ENCODE results near the gene ATP8B2. TPM values are rescaled to one million over a fixed set of nuclear protein-coding genes. Genes with fewer than 3 reads are reported as not detected.
"Not testable (repeated sequence)": the region's sequence is repeated elsewhere in the genome, so short reads cannot be mapped to it uniquely, and the experiment has no call there.

ATP8B2 gene
- total RNA-seq, 1 donor: 59.8 TPM

DNA sequence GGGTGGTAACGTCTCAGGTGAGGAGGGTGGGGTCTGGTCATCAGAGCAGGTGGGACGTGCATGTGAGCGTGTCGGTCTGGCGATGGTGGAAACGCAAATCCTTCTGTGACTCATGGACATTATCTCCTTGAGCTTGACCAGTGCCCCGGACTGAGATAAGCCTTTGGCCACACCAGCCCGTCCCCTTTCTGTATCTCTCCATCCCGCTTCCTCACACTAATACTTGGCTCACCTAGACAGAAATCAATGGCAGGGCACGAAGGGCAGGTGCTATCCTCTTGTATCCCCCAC lies 12.3 kb upstream of the ATP8B2 start:
- Histone ChIP-seq H3K4me1 (ENCODE audit: insufficient read depth, low read length) (no peaks in the 10 kb centered on the region), H3K9me3 (ENCODE audit: low read depth, low read length) (peaks cover 7% of the 10 kb centered on the region), H3K4me3 (ENCODE audit: low read length) (no peak overlapping the region)

GRCh38 chr1:154314226-154314625 lies 11.1 kb upstream of the ATP8B2 start:
- H3K9me3 ChIP-seq (ENCODE audit: low read depth, low read length); H3K27me3 ChIP-seq (ENCODE audit: insufficient read depth, low read length); H3K4me3 ChIP-seq (ENCODE audit: low read length); H3K4me1 ChIP-seq (ENCODE audit: insufficient read depth, low read length): not testable (repeated sequence)

More for the DNA sequence above, 12.3 kb upstream of the ATP8B2 start:
- H3K27me3 ChIP-seq (ENCODE audit: insufficient read depth, low read length): no peaks in the 10 kb centered on the region

DNA sequence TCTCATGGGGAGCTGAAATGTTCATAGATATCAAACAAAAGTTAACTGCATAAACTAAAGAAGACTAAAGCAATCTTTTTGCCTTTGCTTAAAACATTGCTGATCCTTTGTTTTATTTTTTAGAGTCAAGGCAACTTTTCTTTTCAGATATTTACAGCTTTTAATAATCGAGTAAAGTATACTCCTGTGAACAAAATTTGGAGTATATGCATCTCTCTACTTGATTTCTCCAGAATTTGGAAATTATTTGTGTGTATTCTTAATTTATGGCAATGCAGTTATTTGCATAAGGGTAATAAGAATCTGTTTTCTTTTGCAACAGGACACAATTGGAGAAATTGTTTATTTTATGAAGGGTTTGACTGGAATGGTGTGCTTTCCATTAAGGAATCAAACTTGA lies 8.6 kb upstream of the ATP8B2 start:
- H3K4me3 ChIP-seq (ENCODE audit: low read length): no peak overlapping the region

GRCh38 chr1:154318386-154318785 lies 6.9 kb upstream of the ATP8B2 start:
- H3K4me1 ChIP-seq (ENCODE audit: insufficient read depth, low read length): no peaks in the 10 kb centered on the region
- H3K4me3 ChIP-seq (ENCODE audit: low read length): no peak overlapping the region
- peaks cover 7% of the 10 kb centered on the region for H3K9me3 ChIP-seq (ENCODE audit: low read depth, low read length)
- H3K27me3 ChIP-seq (ENCODE audit: insufficient read depth, low read length): no peaks in the 10 kb centered on the region

More for the DNA sequence above, 8.6 kb upstream of the ATP8B2 start:
- peaks cover 7% of the 10 kb centered on the region for H3K9me3 ChIP-seq (ENCODE audit: low read depth, low read length)
- no peaks in the 10 kb centered on the region for H3K4me1 ChIP-seq (ENCODE audit: insufficient read depth, low read length)
- no peaks in the 10 kb centered on the region for H3K27me3 ChIP-seq (ENCODE audit: insufficient read depth, low read length)

DNA sequence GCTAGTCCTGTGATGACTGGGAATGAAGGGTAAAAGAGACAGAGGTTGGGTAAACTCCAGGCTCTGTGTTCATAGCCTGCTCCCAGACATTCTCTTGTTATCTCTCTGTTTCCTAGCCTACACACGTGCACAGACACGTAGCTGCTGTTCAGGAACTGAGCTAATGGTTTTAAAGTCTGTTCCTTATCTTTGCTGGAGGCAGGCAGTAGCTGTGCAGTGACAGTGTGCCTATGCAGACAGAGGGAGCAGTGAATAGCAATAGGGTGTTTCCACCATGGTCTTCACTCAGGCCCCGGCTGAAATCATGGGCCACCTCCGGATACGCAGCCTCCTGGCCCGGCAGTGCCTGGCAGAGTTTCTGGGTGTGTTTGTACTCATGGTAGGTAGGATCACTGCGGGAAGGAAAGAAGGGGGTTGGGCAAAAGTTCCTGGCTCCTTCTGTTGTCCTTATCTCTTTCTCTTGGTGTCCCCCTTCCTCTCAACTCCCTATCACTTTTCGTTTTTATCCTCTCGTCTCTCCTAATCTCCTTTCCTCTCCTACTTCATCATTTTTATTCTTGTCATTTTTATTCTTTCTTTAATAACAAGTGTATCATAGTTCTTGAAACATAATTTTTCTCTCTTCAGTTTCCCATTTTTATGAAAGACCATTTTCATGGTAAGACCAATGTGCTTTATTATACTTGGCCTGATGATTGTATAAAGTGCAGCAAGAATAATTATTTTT lies 4.3 kb upstream of the ATP8B2 start, which contains the start of gene AQP10:
AQP10 (plus strand) TSS at position 212 of the 727 bp plus-strand sequence; CDS start at position 275, 63 bp downstream.
- H3K4me3 ChIP-seq (ENCODE audit: low read length): no peak within 1 kb of the TSS
- H3K9me3 ChIP-seq (ENCODE audit: low read depth, low read length): peaks cover 7% of the 10 kb centered on the region

DNA sequence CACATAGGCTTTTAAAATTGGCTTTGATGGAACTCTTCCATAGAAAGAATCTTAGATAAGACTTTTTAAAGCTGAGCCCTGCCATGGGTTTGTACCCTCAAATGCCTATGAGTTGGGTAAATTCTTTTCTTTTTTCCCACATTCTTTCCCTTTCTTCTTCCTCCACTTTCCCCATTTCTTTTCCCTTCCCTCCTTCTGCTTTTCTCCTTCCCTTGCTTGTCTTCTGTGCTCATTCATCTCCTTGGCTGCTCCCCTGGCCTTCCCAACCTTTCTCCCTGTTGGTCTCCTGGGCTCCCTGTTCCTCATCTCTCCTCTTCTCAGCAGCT lies 3.8 kb upstream of the ATP8B2 start:
- H3K4me1 ChIP-seq (ENCODE audit: insufficient read depth, low read length): peaks cover 18% of the 10 kb centered on the region
- not testable (repeated sequence) for H3K4me3 ChIP-seq (ENCODE audit: low read length); H3K27me3 ChIP-seq (ENCODE audit: insufficient read depth, low read length); H3K9me3 ChIP-seq (ENCODE audit: low read depth, low read length)

More for the DNA sequence above, 4.3 kb upstream of the ATP8B2 start, which contains the start of gene AQP10:
- Histone ChIP-seq H3K4me1 (ENCODE audit: insufficient read depth, low read length) (peaks cover 12% of the 10 kb centered on the region), H3K27me3 (ENCODE audit: insufficient read depth, low read length) (no peaks in the 10 kb centered on the region)

DNA sequence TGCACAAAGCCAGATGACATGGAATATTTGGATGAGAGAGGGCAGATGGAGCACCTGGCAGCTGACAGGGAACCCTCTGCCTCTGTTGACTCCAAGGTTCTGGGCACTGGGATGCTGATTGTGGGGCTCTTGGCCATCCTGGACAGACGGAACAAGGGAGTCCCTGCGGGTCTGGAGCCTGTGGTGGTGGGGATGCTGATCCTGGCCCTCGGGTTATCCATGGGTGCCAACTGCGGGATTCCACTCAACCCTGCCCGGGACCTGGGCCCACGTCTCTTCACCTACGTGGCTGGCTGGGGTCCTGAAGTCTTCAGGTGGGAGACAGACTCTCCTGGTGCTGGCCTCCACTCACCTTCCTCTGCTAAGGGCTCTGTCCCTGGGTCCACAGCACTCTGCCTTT lies 1.8 kb upstream of the ATP8B2 start:
- Histone ChIP-seq H3K4me3 (ENCODE audit: low read length) (no peak overlapping the region), H3K27me3 (ENCODE audit: insufficient read depth, low read length) (peaks cover 5% of the 10 kb centered on the region), H3K4me1 (ENCODE audit: insufficient read depth, low read length) (peaks cover 35% of the 10 kb centered on the region), H3K9me3 (ENCODE audit: low read depth, low read length) (no peaks in the 10 kb centered on the region)

DNA sequence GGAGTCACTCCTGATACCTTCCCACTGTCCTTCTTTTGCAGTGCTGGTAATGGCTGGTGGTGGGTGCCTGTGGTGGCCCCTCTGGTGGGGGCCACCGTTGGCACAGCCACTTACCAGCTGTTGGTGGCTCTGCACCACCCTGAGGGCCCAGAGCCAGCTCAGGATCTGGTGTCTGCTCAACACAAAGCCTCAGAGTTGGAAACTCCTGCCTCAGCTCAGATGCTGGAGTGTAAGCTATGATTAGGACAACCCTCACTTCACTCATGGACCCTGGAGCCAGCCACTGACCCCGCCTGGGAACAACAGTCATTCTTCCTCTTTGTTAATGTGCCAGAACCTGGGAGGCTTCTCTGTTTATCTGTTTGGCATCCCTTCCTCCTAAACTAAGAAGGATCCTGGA lies 1.1 kb upstream of the ATP8B2 start:
- no peaks in the 10 kb centered on the region for H3K9me3 ChIP-seq (ENCODE audit: low read depth, low read length)
- H3K27me3 ChIP-seq (ENCODE audit: insufficient read depth, low read length): peaks cover 5% of the 10 kb centered on the region
- no peak overlapping the region for H3K4me3 ChIP-seq (ENCODE audit: low read length)
- H3K4me1 ChIP-seq (ENCODE audit: insufficient read depth, low read length): peaks cover 41% of the 10 kb centered on the region

DNA sequence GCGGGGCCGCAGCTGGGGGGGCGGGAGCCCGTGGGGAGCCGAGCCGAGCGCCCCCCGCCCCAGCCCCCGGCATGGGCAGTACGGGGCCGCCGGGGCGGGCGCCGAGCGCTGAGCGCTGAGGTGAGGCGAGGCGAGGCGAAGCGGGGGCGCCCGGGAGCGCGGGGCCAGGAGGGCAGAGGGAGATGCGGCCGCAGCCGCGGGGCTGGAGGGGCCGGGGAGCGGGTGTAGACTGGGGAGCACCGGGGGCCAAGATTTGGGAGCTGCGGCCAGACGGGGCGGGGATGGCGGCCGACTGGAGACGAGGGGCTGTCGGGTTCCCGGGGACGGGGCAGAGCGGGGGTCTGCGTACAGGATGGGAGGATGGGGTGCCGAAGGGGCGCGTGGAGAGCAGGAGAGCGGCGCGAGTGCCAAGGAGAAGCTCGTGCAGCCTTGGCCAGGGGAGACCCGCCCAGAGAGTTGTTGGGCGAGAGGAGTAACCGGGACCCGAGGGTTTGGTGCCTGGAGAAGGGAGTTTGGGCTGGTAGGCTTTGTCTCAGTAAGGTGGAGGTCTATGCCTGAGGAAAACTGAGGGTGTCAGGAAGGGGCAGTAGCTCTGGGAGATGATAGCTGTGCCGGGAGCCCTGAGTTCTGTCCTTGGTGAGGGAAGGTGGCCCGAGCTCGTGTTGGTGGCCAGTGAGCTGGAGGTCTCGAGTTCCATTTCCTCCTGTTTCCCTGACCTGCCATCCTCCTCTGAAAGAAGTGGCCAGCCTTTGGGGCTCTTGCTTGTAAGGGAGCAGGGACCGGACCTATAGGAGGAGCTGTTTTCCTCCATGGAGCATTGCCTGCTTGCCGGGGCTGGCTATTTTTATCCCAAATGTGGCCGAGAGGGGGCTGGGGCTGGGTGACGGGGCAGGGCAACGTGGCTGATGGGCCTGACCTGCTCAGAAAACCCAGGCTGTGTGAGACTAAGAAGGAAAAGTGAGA lies 539 bp downstream of the ATP8B2 start:
- H3K4me1 ChIP-seq (ENCODE audit: insufficient read depth, low read length): peaks cover 56% of the 10 kb centered on the region
- peak overlapping the region; percentile 60 for H3K4me3 ChIP-seq (ENCODE audit: low read length)
- H3K27me3 ChIP-seq (ENCODE audit: insufficient read depth, low read length): peaks cover 5% of the 10 kb centered on the region
- no peaks in the 10 kb centered on the region for H3K9me3 ChIP-seq (ENCODE audit: low read depth, low read length)

- H3K4me3 ChIP-seq (ENCODE audit: low read length): peak overlapping the region; percentile 60
- H3K27me3 ChIP-seq (ENCODE audit: insufficient read depth, low read length): peaks cover 5% of the 10 kb centered on the region
- no peaks in the 10 kb centered on the region for H3K9me3 ChIP-seq (ENCODE audit: low read depth, low read length)
- H3K4me1 ChIP-seq (ENCODE audit: insufficient read depth, low read length): peaks cover 62% of the 10 kb centered on the region
Measured at GRCh38 chr1:154326546-154327465, 1.5 kb downstream of the ATP8B2 start.

GRCh38 chr1:154327466-154328317 lies 2.4 kb downstream of the ATP8B2 start:
- Histone ChIP-seq H3K9me3 (ENCODE audit: low read depth, low read length) (no peaks in the 10 kb centered on the region), H3K27me3 (ENCODE audit: insufficient read depth, low read length) (peaks cover 5% of the 10 kb centered on the region), H3K4me3 (ENCODE audit: low read length) (peak overlapping the region; percentile 24), H3K4me1 (ENCODE audit: insufficient read depth, low read length) (peaks cover 64% of the 10 kb centered on the region)

GRCh38 chr1:154328318-154329151 lies 3.2 kb downstream of the ATP8B2 start:
- peak overlapping the region; percentile 24 for H3K4me3 ChIP-seq (ENCODE audit: low read length)
- no peaks in the 10 kb centered on the region for H3K9me3 ChIP-seq (ENCODE audit: low read depth, low read length)
- peaks cover 70% of the 10 kb centered on the region for H3K4me1 ChIP-seq (ENCODE audit: insufficient read depth, low read length)
- peaks cover 5% of the 10 kb centered on the region for H3K27me3 ChIP-seq (ENCODE audit: insufficient read depth, low read length)

- H3K27me3 ChIP-seq (ENCODE audit: insufficient read depth, low read length): peaks cover 5% of the 10 kb centered on the region
- H3K9me3 ChIP-seq (ENCODE audit: low read depth, low read length): no peaks in the 10 kb centered on the region
- H3K4me3 ChIP-seq (ENCODE audit: low read length): peak overlapping the region; percentile 24
- peaks cover 73% of the 10 kb centered on the region for H3K4me1 ChIP-seq (ENCODE audit: insufficient read depth, low read length)
Measured at GRCh38 chr1:154329152-154329521, 3.8 kb downstream of the ATP8B2 start.
